ENCODE data around the gene PLXDC2. TPM values are rescaled to one million over a fixed set of nuclear protein-coding genes. Genes with fewer than 3 reads are reported as not detected.
"Not testable (repeated sequence)": the region's sequence is repeated elsewhere in the genome, so short reads cannot be mapped to it uniquely, and the experiment has no call there.

Gene PLXDC2
- polyA plus RNA-seq, 3 donors, result 32.4 to 40.1 (median 36.7) TPM

- DNase-seq (ENCODE audit: low read depth in 3 of 3, low spot score in 2 of 3), result no peak
These were observed 151.7 kb downstream of the PLXDC2 start for GRCh38 chr10:19967981-19968380.

GRCh38 chr10:19968745-19969144 lies 152.5 kb downstream of the PLXDC2 start:
- DNase-seq (ENCODE audit: low read depth in 3 of 3, low spot score in 2 of 3), result no peak

DNA sequence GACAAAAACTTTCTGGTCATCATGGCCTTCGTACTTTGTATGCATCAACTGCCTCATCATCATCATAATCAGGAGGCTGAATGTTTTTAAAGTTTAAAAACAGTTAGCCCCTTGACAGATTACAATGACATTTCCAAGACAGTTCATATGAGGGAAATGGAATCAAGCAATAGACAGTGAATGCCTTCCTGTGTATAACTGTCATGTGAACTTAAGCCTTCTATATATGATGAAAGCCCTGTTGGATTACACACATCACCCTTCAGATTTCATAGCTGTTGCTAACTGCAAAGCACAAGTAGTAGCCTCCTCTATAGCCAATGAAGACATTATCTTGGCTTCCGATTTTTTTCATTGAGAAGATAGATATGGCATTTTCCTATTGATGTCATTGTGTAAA lies 154.0 kb downstream of the PLXDC2 start:
- DNase-seq (ENCODE audit: low read depth in 3 of 3, low spot score in 2 of 3), result no peak

DNA sequence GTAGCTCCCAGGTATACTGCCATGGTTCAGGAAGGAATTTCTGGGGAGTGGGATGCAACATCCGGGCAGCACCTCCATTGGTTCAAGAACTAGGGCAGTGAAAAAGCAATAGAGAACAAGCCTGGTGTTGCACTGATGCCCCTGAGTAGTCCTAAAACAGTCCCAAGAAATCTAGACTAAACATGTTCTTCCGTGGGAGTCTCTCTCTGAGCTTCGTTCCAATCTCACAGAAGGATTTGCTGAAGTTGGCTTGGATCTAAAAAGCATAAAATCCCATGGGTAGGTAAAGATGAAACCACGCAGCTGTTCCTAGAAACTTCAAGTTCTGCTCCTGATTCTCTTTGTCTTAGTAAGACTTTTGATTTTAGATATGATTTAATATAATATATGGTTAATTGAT lies 154.5 kb downstream of the PLXDC2 start:
- DNase-seq (ENCODE audit: low read depth in 3 of 3, low spot score in 2 of 3), result no peak

- no peak for DNase-seq (ENCODE audit: low read depth in 3 of 3, low spot score in 2 of 3)
These were observed 155.3 kb downstream of the PLXDC2 start for GRCh38 chr10:19971343-19972052.

GRCh38 chr10:19974138-19974537 lies 157.9 kb downstream of the PLXDC2 start:
- no peak for DNase-seq (ENCODE audit: low read depth in 3 of 3, low spot score in 2 of 3)

DNA sequence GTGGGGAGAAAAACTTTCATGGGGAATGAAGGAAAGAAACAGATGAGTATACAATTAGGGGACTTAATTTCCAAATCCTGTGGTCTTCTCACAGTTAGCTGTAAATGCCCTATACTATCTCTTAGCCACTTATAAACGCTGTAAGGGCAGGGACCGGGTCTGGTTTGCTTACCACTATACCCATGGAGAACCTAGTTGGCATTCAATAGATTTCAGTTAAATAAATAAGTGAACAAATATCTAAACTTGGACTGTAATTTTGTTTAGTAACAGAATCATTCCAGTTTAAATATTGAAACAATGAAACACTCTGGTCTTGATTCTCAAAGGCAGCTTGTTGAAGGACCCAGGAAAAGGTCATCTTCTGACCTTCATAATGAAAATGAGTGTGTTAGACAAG lies 158.3 kb downstream of the PLXDC2 start:
- no peak for DNase-seq (ENCODE audit: low read depth in 3 of 3, low spot score in 2 of 3)

DNA sequence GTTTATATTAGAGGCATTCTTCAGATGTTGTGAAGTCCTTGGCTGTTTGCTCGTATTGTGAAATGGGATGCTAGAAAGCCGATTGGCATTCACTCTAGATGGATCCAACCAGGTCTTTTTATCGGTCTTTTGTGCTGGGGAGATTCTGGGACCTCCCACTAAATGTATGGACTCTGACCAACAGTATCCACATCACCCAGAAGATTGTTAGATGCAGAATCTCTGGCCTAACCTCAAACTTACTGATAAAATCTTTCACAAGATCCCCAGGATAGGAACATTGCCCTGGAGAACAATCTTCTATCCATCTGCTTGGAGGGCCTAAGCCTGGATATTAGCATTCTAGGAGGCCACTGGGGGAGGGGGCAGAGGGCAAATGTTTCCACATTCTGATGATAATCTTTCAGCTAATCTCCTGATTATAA lies 160.9 kb downstream of the PLXDC2 start:
- DNase-seq (ENCODE audit: low read depth in 3 of 3, low spot score in 2 of 3), result no peak

GRCh38 chr10:19979628-19980027 lies 163.4 kb downstream of the PLXDC2 start:
- no peak for DNase-seq (ENCODE audit: low read depth in 3 of 3, low spot score in 2 of 3)

- no peak for DNase-seq (ENCODE audit: low read depth in 3 of 3, low spot score in 2 of 3)
These were observed 167.8 kb downstream of the PLXDC2 start for GRCh38 chr10:19983880-19984565.

DNA sequence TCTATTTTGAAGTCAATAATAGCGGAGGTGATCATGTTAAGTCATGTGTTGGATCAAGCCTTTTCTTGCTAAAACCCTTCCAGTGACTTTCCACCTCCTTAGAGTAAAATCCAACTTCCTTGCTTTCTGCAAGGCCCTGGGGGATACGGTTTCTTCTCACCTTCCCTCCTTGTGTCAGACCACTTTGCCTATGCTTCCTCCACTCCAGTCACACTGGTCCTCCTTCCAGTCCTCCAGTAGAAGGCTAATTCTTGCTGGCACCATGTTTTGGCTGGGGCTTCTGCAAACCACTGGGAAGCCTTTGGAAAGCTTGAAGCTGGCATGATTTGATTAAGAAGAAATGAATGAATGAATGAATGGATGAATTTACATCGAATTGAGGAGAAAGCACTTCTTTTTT lies 169.5 kb downstream of the PLXDC2 start:
- no peak for DNase-seq (ENCODE audit: low read depth in 3 of 3, low spot score in 2 of 3)

GRCh38 chr10:19986591-19986990 lies 170.4 kb downstream of the PLXDC2 start:
- DNase-seq (ENCODE audit: low read depth in 3 of 3, low spot score in 2 of 3), result no peak

- DNase-seq (ENCODE audit: low read depth in 3 of 3, low spot score in 2 of 3), result no peak
These were observed 171.7 kb downstream of the PLXDC2 start for GRCh38 chr10:19987931-19988330.

- DNase-seq (ENCODE audit: low read depth in 3 of 3, low spot score in 2 of 3), result no peak
These were observed 177.6 kb downstream of the PLXDC2 start for GRCh38 chr10:19993714-19994315.

- no peak for DNase-seq (ENCODE audit: low read depth in 3 of 3, low spot score in 2 of 3)
These were observed 182.2 kb downstream of the PLXDC2 start for GRCh38 chr10:19998482-19998881.

GRCh38 chr10:19999431-19999830 lies 183.2 kb downstream of the PLXDC2 start:
- DNase-seq (ENCODE audit: low read depth in 3 of 3, low spot score in 2 of 3), result no peak

DNA sequence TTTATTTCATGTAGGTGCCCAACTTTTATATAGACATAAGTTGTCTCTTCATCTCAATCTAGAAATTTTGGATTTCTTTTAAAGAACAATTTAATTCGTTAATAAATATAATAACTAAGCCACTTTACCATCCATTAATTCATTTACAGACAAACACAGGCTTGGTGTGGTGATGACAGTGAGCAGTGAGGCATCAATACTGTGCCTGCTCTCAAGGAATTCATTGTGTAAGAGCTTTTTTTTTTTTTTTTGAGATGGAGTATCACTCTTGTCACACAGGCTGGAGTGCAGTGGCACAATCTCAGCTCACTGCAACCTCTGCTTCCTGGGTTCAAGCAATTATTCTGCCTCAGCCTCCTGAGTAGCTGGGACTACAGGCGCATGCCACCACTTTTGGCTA lies 185.8 kb downstream of the PLXDC2 start:
- DNase-seq (ENCODE audit: low read depth in 3 of 3, low spot score in 2 of 3), result not testable (repeated sequence)

DNA sequence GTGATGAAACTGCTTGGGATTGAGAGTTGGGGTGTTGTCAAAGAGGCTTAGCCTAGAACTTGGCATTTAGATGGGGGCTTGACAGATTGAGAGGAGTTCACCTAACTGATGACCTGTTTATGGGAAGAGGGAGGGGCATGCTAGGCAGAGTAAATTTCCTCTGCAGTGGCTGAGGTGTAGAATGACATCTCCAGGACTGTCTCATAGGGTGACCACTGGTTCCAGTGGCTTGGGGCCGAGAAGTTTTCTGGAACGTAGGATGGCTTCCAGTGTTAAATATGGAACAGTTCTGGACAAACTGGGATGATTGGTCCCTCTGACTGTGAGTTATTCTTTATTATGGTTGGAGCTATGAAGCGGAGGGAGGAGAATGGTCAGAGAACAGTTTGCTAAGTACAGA lies 186.4 kb downstream of the PLXDC2 start:
- DNase-seq (ENCODE audit: low read depth in 3 of 3, low spot score in 2 of 3), result no peak

DNA sequence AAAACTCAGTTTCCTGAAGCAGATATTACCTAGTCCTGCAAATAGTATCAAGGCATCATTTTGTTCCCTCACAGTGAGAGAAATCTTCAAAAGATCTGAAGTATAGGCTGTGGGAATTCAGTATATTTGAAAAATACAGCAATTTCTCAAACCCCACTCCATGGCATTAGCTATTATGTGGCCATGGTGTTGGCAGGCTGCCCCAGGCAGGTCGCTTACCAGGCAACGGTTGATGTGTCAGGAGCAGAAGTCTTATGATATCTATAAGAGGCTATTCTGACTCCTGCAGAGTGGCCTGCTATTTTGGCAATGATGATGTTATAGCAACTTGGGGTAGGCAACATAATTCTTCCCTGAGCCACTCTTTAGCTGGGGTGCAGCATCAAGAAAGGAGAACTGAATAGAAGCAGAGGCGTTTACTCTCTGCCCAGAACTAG lies 187.9 kb downstream of the PLXDC2 start:
- DNase-seq (ENCODE audit: low read depth in 3 of 3, low spot score in 2 of 3), result no peak

DNA sequence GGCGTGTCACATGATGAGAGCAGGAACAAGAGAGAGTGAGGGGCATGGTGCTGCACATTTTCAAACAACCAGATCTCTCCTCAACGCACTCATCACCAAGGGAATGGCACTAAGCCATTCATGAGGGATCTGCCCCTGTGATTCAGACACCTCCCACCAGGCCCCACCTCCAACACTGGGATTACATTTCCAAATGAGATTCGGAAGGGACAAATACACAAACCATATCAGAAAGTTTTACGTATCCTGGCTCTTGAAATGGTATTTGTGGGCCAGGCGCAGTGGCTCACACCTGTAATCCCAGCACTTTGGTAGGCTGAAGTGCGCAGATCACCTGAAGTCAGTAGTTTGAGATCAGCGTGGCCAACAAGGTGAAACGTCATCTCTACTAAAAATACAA lies 189.4 kb downstream of the PLXDC2 start:
- DNase-seq (ENCODE audit: low read depth in 3 of 3, low spot score in 2 of 3), result no peak

DNA sequence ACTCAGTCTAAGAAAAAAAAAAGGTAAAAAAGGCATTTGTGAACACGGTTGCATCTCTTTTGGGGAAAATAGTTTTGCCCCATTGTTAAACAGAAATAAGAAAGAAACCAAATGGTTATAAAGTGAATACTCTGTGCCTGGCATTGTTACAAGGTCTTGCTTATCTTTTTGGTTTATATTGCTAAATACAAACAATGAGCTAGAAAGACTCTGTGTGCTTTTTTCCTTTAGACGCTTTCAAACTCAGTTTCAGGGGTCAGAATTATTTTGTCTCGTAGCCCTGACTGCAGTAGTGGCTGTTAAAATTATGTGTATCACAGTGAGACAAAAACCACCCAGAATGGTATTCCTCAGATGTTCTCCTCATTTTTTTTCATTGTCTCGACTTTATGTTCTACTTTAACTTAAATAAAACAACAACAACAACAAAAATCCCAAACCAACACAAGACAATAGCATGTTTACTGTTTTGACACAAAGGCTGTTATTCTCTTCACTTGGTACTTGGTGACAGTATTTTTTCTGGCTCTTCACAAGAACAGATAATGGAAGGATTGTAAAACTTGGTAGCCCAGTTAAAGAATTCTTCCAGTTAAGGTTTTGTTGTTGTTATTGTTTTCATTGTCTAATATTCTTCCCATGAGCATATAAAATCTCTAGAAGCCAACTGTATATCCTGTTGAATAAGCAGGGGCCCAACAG lies 190.1 kb downstream of the PLXDC2 start:
- no peak for DNase-seq (ENCODE audit: low read depth in 3 of 3, low spot score in 2 of 3)

Measured in right renal cortex interstitium (tissue), 3 donors.